HG03469 (cell line): Measurements from ENCODE around the gene ZDHHC14.
"Not testable (repeated sequence)": the region's sequence is repeated elsewhere in the genome, so short reads cannot be mapped to it uniquely, and the experiment has no call there.

Experiments used
- ATAC-seq: cut with Tn5 transposase; IDR thresholded peaks from one replicate; pipeline ENCODE4 v1.9.1; 2021; ENCODE audit warnings: mild to moderate bottlenecking, moderate library complexity, moderate number of reproducible peaks; ENCODE audit not compliant: unreplicated experiment

Gene ZDHHC14

DNA sequence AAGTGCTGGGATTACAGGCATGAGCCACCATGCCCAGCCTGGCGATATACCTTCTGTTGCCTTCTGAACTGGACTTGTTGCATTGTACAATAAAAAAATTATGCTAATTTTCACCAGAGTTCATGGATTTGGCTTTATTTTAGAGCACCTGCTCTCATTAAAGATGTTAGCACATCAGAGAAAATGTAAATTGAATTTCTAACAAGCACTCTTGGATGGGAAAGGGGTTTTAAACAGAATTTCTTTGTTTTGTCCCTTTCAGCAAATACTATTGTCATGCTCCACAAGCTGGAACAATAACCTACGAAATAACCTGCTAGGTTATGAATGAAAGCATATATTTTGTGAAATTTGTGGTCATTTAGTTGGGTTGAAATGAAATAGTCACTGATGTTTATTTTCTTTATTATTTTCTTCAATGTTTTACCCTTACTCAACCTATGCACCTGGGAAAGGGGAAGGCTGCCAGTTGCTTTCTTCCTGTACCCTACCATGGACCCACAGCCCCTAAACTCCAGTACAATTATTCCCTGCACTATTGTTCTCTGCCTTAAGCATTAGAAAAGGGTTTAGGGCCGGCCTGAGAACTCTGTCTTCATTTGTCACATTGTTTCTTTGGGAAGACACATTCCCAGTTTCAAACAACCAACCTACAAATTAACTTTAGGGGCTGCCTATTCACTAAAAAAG lies 22.2 kb downstream of the ZDHHC14 start:
- ATAC-seq, result no peak

- no peak for ATAC-seq
These were observed 22.7 kb downstream of the ZDHHC14 start for GRCh38 chr6:157403686-157404051.

DNA sequence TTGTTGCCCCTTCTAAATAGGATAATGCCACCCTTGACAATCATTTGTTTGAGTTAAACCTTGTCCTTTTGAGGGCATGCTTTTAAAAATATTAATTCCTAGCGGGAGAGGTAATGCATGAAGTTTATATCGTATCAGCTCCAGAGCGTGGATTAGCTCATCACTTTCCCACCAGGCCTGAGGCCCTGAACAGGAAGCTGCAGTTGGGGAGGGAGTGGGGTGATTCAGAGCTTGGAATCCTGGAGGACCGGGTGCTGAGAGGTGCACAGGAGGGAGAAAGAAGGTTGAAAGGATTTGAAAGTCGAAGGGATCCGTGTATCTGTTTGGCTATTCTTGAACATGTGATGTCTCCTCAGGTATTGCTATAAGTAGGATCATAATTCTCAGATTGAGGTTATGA lies 25.0 kb downstream of the ZDHHC14 start:
- no peak for ATAC-seq

DNA sequence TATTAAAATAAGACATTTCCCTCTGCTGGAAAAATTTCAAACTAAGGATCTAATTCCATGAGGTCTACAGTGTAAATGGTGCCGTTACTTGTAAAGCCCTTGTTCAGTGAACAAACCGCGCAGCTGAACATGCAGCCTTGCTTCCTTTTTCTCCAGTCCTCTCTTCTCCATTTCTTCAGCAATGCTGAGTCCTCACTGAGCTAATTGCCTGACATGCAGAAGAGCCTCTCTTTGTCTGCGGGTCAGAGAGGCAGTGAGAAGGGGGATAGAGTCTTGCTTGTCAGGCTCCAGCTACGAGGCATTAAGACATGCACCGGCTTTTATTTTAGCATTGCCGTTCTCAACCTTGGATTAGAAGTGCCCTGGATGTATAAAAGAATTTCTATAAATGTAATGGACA lies 25.7 kb downstream of the ZDHHC14 start:
- ATAC-seq, result no peak

- no peak for ATAC-seq
These were observed 26.7 kb downstream of the ZDHHC14 start for GRCh38 chr6:157407646-157408045.

DNA sequence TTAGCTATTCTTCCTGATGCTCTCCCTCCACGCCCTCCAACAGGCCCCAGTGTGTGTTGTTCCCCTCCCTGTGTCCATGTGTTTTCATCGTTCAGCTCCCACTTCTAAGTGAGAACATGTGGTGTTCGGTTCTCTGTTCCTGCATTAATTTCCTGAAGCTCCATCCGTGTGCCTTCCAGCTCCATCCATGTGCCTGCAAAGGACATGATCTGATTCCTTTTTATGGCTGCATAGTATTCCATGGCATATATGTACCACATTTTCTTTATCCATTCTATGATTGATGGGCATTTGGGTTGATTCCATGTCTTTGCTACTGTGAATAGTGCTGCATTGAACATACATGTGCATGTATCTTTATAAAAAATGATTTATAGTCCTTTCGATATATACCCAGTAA lies 27.4 kb downstream of the ZDHHC14 start:
- not testable (repeated sequence) for ATAC-seq

DNA sequence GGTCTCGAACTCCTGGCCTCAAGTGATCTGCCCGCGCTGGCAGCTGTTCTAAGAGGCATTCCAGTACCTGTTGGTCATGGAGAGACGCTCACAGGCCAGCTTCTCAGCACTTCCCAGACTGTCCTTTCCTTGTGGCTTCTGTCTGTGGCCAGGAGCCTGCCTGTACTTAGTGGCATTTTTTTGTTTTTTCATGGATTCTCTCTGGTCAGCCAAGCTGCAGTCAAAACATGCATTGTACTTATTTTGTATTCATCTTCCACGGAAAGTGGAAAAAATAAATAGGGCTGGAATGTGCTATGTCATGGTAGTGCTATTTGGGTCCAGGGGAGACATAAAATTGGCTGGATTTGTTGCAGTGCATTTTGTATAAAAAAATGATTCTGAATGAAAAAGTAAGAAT lies 29.1 kb downstream of the ZDHHC14 start:
- no peak for ATAC-seq

GRCh38 chr6:157411368-157411767 lies 30.4 kb downstream of the ZDHHC14 start:
- no peak for ATAC-seq

- ATAC-seq, result no peak
These were observed 31.8 kb downstream of the ZDHHC14 start for GRCh38 chr6:157412791-157413190.

DNA sequence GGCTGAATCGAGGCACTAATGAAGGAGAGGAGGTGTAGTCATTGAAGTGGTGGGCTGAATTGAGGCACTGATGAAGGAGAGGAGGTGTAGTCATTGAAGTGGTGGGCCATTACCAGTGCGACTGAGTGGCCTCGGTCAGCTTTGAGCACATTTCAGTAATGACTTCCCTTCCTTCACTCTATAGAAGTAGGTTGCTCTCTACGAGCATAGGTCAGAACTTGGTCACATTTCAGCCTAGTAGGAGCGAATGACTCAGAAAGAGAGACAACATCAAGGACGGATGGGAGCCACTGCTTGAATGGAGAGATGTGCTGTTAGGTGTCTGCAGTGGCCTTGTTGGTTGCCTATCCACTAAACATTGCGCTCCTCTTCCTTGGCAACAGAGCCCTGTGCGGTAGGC lies 39.5 kb downstream of the ZDHHC14 start:
- no peak for ATAC-seq

DNA sequence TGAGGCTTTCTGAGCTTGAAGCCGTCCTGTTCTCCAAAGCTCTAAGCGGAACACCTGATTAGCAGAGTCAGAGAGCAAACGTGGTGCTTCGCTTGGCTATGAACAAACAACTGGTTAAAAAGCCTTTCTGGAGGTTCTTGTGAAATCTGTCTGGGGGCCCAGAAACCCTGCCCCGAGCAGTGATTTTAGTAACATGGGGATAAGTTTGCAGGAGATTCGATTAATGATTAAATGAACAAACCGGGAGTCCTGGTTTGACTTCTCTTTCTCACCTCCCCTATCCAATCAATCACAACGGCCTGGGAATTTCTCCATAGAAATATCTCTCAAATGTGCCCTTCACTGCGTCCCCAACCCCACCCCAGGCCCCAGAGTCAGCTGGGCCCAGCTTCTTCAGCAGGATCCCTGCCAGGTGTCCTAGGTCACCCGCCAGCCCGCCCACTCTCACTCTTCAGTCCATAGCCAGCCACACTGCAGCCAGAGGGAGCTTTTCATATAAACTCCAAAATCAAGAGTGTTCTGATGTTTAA lies 43.6 kb downstream of the ZDHHC14 start:
- ATAC-seq, result no peak

DNA sequence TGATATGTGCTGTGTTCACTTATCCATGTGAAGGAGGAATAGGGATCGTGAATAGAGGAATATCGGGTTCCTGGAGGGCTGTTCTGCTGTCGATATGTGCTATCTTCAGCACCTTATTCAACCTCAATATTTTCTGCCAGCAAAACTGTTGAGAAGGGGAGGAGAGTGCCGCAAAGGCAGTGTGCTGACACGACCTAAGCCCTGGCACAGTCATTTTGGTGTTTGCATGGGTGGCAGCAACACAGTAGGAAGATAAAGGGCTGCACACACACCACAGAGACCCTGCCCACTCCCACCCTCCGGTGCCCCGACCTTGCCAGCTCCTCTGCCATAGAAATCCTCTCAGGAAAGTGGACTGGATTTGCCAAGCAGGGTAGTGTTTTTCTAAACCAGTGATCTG lies 47.0 kb downstream of the ZDHHC14 start:
- no peak for ATAC-seq

- no peak for ATAC-seq
These were observed 47.6 kb downstream of the ZDHHC14 start for GRCh38 chr6:157428427-157429202.

DNA sequence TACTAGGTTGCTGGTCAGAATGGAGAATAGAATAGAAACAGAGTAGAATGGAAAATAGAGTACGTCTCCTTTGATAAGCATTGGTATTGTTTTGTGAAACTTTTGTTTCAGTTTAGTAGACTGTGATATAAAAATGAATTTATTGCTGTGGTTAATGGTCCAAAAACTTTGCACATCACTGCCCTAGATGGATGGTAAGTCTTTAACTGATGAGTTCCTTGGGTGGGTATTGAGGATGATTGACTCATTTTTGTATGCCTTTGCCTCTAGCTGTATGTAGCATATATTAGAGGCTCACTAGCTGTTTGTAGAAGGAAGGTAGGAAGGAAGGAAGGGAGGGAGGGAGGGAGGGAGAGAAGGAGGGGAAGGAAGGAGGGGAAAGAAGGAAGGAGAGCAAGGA lies 48.3 kb downstream of the ZDHHC14 start:
- ATAC-seq, result no peak

GRCh38 chr6:157430834-157431233 lies 49.8 kb downstream of the ZDHHC14 start:
- ATAC-seq, result no peak

DNA sequence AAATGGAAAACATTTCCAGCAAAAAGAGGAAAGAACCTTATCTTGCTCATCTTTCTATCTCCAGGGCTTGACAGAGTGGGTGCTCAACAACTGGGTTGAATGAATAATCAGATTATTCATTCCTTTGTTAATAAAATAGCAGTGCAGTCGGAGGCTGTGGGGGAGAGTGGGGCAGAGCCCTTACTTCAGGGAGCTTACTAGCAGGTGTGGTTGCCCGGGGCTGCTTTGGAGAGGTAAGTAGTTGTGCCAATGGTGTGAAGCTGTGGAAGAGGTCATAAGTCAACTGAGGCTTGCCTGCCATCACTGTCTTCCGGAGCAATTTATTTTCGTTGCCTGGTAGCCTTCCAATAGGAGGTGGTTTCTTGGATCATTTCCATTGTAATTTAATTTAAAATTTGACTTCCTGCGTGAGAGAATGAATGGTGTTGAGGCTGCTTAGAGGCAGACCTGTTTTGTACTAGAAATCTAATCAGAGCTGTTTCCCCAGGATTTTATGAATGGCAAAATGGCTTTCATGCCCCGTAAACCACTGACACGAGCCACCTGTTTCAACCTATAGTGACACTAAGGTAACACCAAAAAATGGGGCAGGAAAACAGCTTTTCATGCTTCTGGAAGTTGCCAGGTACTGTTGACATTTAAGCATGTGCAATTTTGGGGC lies 51.4 kb downstream of the ZDHHC14 start:
- ATAC-seq, result no peak

DNA sequence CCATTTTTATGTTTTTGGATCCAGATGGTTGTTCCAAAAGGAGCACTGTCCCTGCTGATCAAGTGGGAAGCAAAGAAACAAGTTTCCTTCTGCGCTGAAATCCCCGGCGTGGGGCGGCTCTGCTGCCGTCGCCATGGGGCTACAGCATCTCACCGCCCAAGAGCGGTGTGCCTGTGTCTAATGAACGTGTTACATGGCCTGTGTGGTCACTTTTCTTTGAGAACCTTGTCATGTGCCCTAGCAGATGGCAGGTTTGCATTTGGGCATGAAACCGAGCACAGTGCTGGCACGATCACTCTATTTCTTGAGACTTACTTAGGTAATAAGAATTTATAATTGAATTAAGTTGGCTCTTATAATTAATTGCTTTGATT lies 51.9 kb downstream of the ZDHHC14 start:
- ATAC-seq, result no peak

DNA sequence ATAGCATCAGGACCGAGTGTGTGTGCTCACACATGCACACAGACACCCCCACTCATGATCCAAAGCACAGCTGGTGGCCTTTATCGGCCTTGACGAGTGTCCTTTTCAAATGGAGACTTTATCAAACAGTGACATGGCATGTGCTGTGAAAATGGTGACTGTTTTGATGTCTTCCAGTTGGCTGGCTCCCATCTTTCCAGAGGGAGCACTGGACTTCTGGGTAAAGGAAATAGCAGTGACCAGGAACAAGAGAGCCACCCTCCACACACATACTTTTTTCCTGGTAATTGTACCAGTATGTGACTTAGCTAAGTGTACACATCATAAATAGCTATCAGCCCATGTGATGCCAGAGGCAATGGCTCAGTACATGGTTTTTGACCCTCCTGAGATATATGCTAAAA lies 52.7 kb downstream of the ZDHHC14 start:
- no peak for ATAC-seq

DNA sequence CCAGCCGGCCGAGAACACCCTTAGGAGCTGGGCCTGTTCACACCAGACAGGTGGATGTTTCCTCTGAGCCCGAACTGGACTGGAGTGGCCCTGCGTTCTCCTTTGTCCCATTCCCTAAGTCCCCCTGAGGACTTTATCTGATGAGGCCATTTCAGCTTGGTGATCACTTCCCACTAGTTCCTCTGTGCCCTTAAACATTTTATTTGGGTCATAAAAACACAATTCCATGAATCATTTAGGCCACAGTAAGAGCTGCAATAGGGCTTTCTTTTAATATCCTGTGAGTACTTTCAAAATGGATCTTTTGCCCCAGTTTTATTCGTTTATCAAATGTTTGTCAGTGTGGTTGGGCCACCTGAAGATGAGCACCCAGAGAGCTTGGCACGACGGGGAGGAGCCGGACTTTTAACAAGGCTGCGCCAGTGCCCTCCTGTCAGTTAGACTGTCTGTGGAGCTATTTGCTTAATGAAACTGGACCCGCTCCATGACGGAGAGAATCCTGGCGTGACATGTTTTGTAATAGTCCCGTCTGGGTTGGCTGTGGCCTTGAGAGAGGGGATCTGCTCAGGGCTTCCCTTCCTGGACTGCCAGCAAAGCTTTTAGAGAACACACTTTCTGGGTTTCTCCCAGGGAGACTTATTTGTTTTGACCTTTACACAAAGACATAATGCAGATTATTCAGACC lies 53.5 kb downstream of the ZDHHC14 start:
- ATAC-seq, result no peak

- ATAC-seq, result no peak
These were observed 55.4 kb downstream of the ZDHHC14 start for GRCh38 chr6:157436219-157436943.

GRCh38 chr6:157436944-157437336 lies 56.0 kb downstream of the ZDHHC14 start:
- no peak for ATAC-seq
